HCT116 (cell line): Measurements from ENCODE around the gene SALL4. TPM values are rescaled to one million over a fixed set of nuclear protein-coding genes. Genes with fewer than 3 reads are reported as not detected.
"Not testable (repeated sequence)": the region's sequence is repeated elsewhere in the genome, so short reads cannot be mapped to it uniquely, and the experiment has no call there.

ENCODE experiments used
- ATAC-seq: fragments of 200-7000 bp; cut with Tn5 transposase; 2 replicates; pipeline ENCODE4 v1.9.1; 2020; ENCODE audit warnings: mild to moderate bottlenecking, moderate library complexity
- BruUV-seq: library from RNA; stranded (reverse); fragments of 400-500 nt; replicated peaks from 2 replicates; lab custom pipeline; 2021; lab: Mats Ljungman, UMichigan
- CTCF ChIA-PET: fragments of 300-600 bp; sonication (Branson Sonifier 250); formaldehyde crosslinking; loops from one replicate; lab custom pipeline; 2021; ENCODE audit warnings: antibody characterized with exemption; lab: Charles Lee
- POLR2A ChIA-PET: fragments of 300-600, 350-600 bp; sonication (Branson Sonifier 250); formaldehyde crosslinking; loops from one replicate; lab custom pipeline; 2021; ENCODE audit warnings: antibody characterized with exemption; lab: Charles Lee
- RAD21 ChIA-PET, 2 experiments: fragments of 300-600 bp; sonication (Branson Sonifier 250); formaldehyde crosslinking; loops; one replicate each; lab custom pipeline; 2023; ENCODE audit warnings: low total read pairs in 2 of 2; ENCODE audit not compliant: uncharacterized antibody in 2 of 2, unreplicated experiment in 2 of 2, low non-redundant PET in 1 of 2; lab: Charles Lee
- DNase-seq: peaks from one replicate; pipeline ENCODE4 v3.0.0-alpha.2; 2010; ENCODE audit warnings: low read depth, low spot score
- H2AFZ ChIP-seq: fragments of 200-600 bp; shearing (Covaris generic), sonication (generic); 2 replicates; pipeline ENCODE4 v1.6.1; 2017; ENCODE audit warnings: low read depth, mixed run types, mixed read lengths, antibody characterized with exemption, low read length; ENCODE audit not compliant: poor library complexity, severe bottlenecking
- H3K27ac ChIP-seq: 2 replicates; pipeline ENCODE4 v1.5.1; 2012; ENCODE audit warnings: low read depth, low read length
- H3K27me3 ChIP-seq: fragments of 200-600 bp; sonication (generic); 2 replicates; pipeline ENCODE4 v1.6.1; 2016; ENCODE audit warnings: mixed run types, low read length, mixed read lengths; ENCODE audit not compliant: insufficient read depth
- H3K36me3 ChIP-seq, 2 experiments: fragments of 200-500 bp in 1 of 2; fragments of 200-600 bp in 1 of 2; sonication (Bioruptor generic) in 1 of 2; sonication (generic) in 1 of 2; 2 replicates each; pipeline versions ENCODE4 v1.5.1 to v1.6.1; 2014 to 2016; ENCODE audit warnings: low read length in 2 of 2, inconsistent platforms in 1 of 2, mixed read lengths in 1 of 2, mixed run types in 1 of 2; ENCODE audit not compliant: insufficient read depth in 2 of 2, control insufficient read depth in 1 of 2
- H3K4me1 ChIP-seq, 2 experiments: fragments of 200-600 bp in 1 of 2; sonication (generic) in 1 of 2; 2 replicates each; pipeline versions ENCODE4 v1.5.1 to v1.6.1; 2012 to 2017; ENCODE audit warnings: low read length in 2 of 2, inconsistent platforms in 1 of 2, mild to moderate bottlenecking in 1 of 2, mixed read lengths in 1 of 2, mixed run types in 1 of 2, moderate library complexity in 1 of 2; ENCODE audit not compliant: insufficient read depth in 2 of 2, control insufficient read depth in 1 of 2
- H3K4me2 ChIP-seq: fragments of 200-600 bp; sonication (generic); 2 replicates; pipeline ENCODE4 v1.6.1; 2017; ENCODE audit warnings: mixed run types, low read length, mixed read lengths
- H3K4me3 ChIP-seq, 2 experiments: fragments of 200-600 bp in 1 of 2; sonication (generic) in 1 of 2; replicated peaks in 1 of 2; 2 replicates each; pipeline ENCODE4 v1.5.1; 2011 to 2016; ENCODE audit warnings: low read length in 2 of 2, control low read depth in 1 of 2, low read depth in 1 of 2, mild to moderate bottlenecking in 1 of 2, mixed read lengths in 1 of 2, mixed run types in 1 of 2
- H3K79me2 ChIP-seq: fragments of 200-600 bp; sonication (generic); 2 replicates; pipeline ENCODE4 v1.6.1; 2017; ENCODE audit warnings: mild to moderate bottlenecking, mixed run types, low read length, moderate library complexity, mixed read lengths; ENCODE audit not compliant: insufficient read depth
- H3K9ac ChIP-seq: fragments of 200-600 bp; sonication (generic); 2 replicates; pipeline ENCODE4 v1.6.1; 2016; ENCODE audit warnings: low read length, mixed read lengths
- H3K9me2 ChIP-seq: fragments of 200-600 bp; sonication (generic), shearing (Covaris generic); 2 replicates; pipeline ENCODE4 v1.6.1; 2017; ENCODE audit warnings: mixed run types, mild to moderate bottlenecking, moderate library complexity; ENCODE audit not compliant: insufficient read depth
- H3K9me3 ChIP-seq, 2 experiments: fragments of 200-500 bp in 1 of 2; fragments of 200-600 bp in 1 of 2; sonication (Bioruptor generic) in 1 of 2; sonication (generic) in 1 of 2; 2 replicates each; pipeline ENCODE4 v1.6.1; 2014 to 2017; ENCODE audit warnings: low read length in 2 of 2, mixed read lengths in 2 of 2, inconsistent platforms in 1 of 2, low read depth in 1 of 2, mild to moderate bottlenecking in 1 of 2, mixed run types in 1 of 2, moderate library complexity in 1 of 2; ENCODE audit not compliant: control insufficient read depth in 1 of 2, insufficient read depth in 1 of 2
- H4K20me1 ChIP-seq: fragments of 200-600 bp; sonication (generic), shearing (Covaris generic); 2 replicates; pipeline ENCODE4 v1.6.1; 2017; ENCODE audit warnings: mixed run types, mild to moderate bottlenecking, moderate library complexity; ENCODE audit not compliant: insufficient read depth
- CBX3 ChIP-seq: IDR thresholded peaks from 2 replicates; pipeline ENCODE4 v1.6.1; 2012; ENCODE audit warnings: low read depth
- CEBPB ChIP-seq: IDR thresholded peaks from 2 replicates; pipeline ENCODE4 v1.6.1; 2012; ENCODE audit warnings: low read depth
- EGR1 ChIP-seq: IDR thresholded peaks from 2 replicates; pipeline ENCODE4 v1.6.1; 2012; ENCODE audit warnings: low read depth
- TCF7L2 ChIP-seq: IDR thresholded peaks from 2 replicates; pipeline ENCODE4 v1.7.0; 2011; ENCODE audit warnings: borderline replicate concordance, inconsistent platforms; ENCODE audit not compliant: insufficient read depth, insufficient read length; ENCODE audit errors: extremely low read depth
- YY1 ChIP-seq: IDR thresholded peaks from 2 replicates; pipeline ENCODE4 v1.6.1; 2011; ENCODE audit warnings: low read length, low read depth, moderate library complexity, mild to moderate bottlenecking; ENCODE audit not compliant: insufficient replicate concordance; ENCODE audit errors: extremely low read depth
- intact Hi-C: fragments of 100-400 bp; cut with micrococcal nuclease; formaldehyde crosslinking; loops from 2 replicates; pipeline ENCODE4 v1.10.0; 2022
- total RNA-seq: library from RNA; stranded (reverse); gene quantifications from one replicate; pipeline ENCODE4 v1.2.1, GENCODE V29; 2021; ENCODE audit not compliant: unreplicated experiment
- TF ChIP-seq, protein P1 (sequence below): IDR thresholded peaks from 2 replicates; pipeline ENCODE4 v1.6.1; 2012
- TF ChIP-seq, protein P2 (sequence below): IDR thresholded peaks from 2 replicates; pipeline ENCODE4 v1.6.1; 2012
- TF ChIP-seq, protein P3 (sequence below), 3 experiments: fragments of 200-600 bp in 1 of 3; sonication (generic) in 1 of 3; IDR thresholded peaks in 2 of 3; conservative IDR thresholded peaks in 1 of 3; 2 replicates each; pipeline ENCODE4 v1.5.1; 2012 to 2017; ENCODE audit warnings: low read depth in 2 of 3, low read length in 2 of 3, antibody characterized with exemption in 1 of 3, borderline replicate concordance in 1 of 3, control low read depth in 1 of 3, mild to moderate bottlenecking in 1 of 3, mixed read lengths in 1 of 3, mixed run types in 1 of 3, moderate library complexity in 1 of 3; ENCODE audit not compliant: insufficient read depth in 1 of 3

SALL4 gene
- total RNA-seq, 1 experiment from 2014 or later: 1.9 TPM

DNA sequence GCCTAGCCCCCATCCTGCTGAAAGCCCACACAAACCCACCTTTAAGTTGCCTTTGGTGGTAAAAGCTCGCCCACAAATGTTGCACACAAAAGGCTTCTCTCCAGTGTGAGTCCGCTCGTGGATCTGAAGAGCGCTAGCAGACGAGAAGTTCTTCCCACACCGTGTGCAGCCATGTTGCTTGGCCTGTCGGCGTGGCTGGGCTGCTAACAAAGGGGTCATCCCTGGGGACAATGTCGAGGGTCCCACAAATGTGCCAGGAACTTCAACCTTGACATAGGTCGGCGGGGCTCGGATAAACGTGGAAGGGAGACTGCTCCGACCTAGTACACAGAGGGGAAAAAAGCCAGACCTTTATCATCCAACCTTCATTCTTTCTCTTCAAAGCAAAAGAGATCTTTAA, 13.5 kb downstream of the SALL4 start:
- DNase-seq: no peak
- ChIA-PET RAD21 (no interaction called here), CTCF (no interaction called here), POLR2A (no interaction called here)
- no peak for ATAC-seq
- Histone ChIP-seq H3K27ac (no peak overlapping the region), H3K4me1 (no peaks in the 10 kb centered on the region), H3K79me2 (no peaks in the 10 kb centered on the region), H3K36me3 (no peaks in the 10 kb centered on the region), H3K9me2 (no peaks in the 10 kb centered on the region), H3K9ac (no peak overlapping the region), H3K4me2 (no peak overlapping the region), H3K27me3 (no peaks in the 10 kb centered on the region), H3K9me3 (no peaks in the 10 kb centered on the region), H3K4me3 (no peak overlapping the region), H2AFZ (no peak overlapping the region)
- BruUV-seq: no TSS peak
- intact Hi-C loops: no loop called here
- TF ChIP-seq EGR1: no peak
- TF ChIP-seq, protein P1, sequence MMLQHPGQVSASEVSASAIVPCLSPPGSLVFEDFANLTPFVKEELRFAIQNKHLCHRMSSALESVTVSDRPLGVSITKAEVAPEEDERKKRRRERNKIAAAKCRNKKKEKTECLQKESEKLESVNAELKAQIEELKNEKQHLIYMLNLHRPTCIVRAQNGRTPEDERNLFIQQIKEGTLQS: no peak
- TF ChIP-seq, protein P2, sequence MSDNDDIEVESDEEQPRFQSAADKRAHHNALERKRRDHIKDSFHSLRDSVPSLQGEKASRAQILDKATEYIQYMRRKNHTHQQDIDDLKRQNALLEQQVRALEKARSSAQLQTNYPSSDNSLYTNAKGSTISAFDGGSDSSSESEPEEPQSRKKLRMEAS: no peak
- TF ChIP-seq, all 23 proteins: peak for 0
- H4K20me1 ChIP-seq: no peaks in the 10 kb centered on the region

DNA sequence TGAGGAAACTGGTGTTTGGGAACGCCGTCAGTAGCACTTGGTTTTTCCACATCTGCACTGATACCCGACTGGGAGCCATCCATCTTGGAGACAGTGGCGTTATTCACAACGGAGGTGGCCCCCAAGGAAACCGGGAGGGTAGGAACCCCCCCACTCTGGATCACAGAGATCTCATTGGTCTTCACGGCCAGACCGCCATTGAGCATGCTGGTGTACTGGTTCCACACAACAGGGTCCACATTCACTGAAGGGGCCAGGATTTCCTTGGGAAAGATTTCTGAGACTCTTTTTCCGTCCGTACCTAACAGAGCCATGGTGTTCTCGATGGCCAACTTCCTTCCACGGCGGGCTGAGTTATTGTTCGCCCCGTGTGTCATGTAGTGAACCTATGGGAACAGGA, 18.0 kb downstream of the SALL4 start:
- Histone ChIP-seq H3K9me2 (no peaks in the 10 kb centered on the region), H3K4me1 (no peaks in the 10 kb centered on the region), H3K4me2 (no peak overlapping the region), H3K27ac (no peak overlapping the region), H4K20me1 (no peaks in the 10 kb centered on the region), H3K79me2 (no peaks in the 10 kb centered on the region), H3K4me3 (no peak overlapping the region), H3K9me3 (no peaks in the 10 kb centered on the region), H3K36me3 (no peaks in the 10 kb centered on the region), H3K9ac (no peak overlapping the region), H2AFZ (no peak overlapping the region), H3K27me3 (no peaks in the 10 kb centered on the region)
- intact Hi-C loops: no loop called here
- DNase-seq (no peak), ATAC-seq (no peak)
- TF ChIP-seq CBX3 (no peak), TCF7L2 (no peak), CEBPB (no peak), YY1 (no peak)
- TF ChIP-seq, protein P3, sequence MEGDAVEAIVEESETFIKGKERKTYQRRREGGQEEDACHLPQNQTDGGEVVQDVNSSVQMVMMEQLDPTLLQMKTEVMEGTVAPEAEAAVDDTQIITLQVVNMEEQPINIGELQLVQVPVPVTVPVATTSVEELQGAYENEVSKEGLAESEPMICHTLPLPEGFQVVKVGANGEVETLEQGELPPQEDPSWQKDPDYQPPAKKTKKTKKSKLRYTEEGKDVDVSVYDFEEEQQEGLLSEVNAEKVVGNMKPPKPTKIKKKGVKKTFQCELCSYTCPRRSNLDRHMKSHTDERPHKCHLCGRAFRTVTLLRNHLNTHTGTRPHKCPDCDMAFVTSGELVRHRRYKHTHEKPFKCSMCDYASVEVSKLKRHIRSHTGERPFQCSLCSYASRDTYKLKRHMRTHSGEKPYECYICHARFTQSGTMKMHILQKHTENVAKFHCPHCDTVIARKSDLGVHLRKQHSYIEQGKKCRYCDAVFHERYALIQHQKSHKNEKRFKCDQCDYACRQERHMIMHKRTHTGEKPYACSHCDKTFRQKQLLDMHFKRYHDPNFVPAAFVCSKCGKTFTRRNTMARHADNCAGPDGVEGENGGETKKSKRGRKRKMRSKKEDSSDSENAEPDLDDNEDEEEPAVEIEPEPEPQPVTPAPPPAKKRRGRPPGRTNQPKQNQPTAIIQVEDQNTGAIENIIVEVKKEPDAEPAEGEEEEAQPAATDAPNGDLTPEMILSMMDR (IDR thresholded peaks at IDR 0.05 in 2 of 3, conservative IDR thresholded peaks at IDR 0.05 in 1 of 3; ENCODE audit: borderline replicate concordance in 1 of 3, insufficient read depth in 1 of 3, low read depth in 2 of 3, low read length in 2 of 3): no peak
- RAD21 ChIA-PET: no interaction called here
- no TSS peak for BruUV-seq
- POLR2A ChIA-PET: no interaction called here
- CTCF ChIA-PET: no interaction called here

DNA sequence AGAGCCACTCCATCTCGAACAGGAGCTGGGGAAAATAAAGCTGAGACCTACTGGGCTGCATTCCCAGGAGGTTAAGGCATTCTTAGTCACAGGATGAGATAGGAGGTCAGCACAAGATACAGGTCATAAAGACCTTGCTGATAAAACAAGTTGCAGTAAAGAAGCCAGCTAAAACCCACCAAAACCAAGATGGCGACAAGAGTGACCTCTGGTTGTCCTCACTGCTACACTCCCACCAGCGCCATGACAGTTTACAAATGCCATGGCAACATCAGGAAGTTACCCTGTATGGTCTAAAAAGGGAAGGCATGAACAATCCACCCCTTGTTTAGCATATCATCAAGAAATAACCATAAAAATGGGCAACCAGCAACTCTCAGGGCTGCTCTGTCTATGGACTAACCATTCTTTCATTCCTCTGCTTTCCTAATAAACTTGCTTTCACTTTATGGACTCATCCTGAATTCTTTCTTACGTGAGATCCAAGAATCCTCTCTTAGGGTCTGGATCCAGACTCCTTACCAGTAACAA, 24.0 kb downstream of the SALL4 start:
- H3K79me2 ChIP-seq, POLR2A ChIA-PET, H3K27ac ChIP-seq, H3K4me3 ChIP-seq, H3K9ac ChIP-seq, BruUV-seq, DNase-seq, H3K36me3 ChIP-seq, H3K4me1 ChIP-seq, H3K9me3 ChIP-seq, ATAC-seq, H4K20me1 ChIP-seq, H3K9me2 ChIP-seq, H2AFZ ChIP-seq, CTCF ChIA-PET, RAD21 ChIA-PET, H3K27me3 ChIP-seq, intact Hi-C loops, H3K4me2 ChIP-seq: not testable (repeated sequence)
